Measurements from ENCODE around the gene TOM1.
"Not testable (repeated sequence)": the region's sequence is repeated elsewhere in the genome, so short reads cannot be mapped to it uniquely, and the experiment has no call there.

The TOM1 gene

GRCh38 chr22:35377735-35378134 is 78.0 kb downstream of the TOM1 start:
- no peak for DNase-seq

- DNase-seq: no peak
Measured at GRCh38 chr22:35378621-35379020, 78.9 kb downstream of the TOM1 start.

GRCh38 chr22:35379146-35379993 is 79.7 kb downstream of the TOM1 start:
- no peak for DNase-seq

GRCh38 chr22:35380013-35380412 is 80.3 kb downstream of the TOM1 start:
- DNase-seq: no peak

GRCh38 chr22:35380537-35381423 is 81.1 kb downstream of the TOM1 start, which contains the start of gene HMOX1:
TSS of gene HMOX1 (plus strand) at chr22:35381096. CDS start at chr22:35381174, 78 bp downstream.
- DNase-seq: peak; percentile 38

GRCh38 chr22:35381424-35382009 is 81.8 kb downstream of the TOM1 start:
- DNase-seq: no peak

GRCh38 chr22:35383679-35384071 is 84.0 kb downstream of the TOM1 start:
- no peak for DNase-seq

GRCh38 chr22:35384527-35384926 is 84.8 kb downstream of the TOM1 start:
- DNase-seq: no peak

- no peak for DNase-seq
Measured at GRCh38 chr22:35384975-35385588, 85.4 kb downstream of the TOM1 start.

- no peak for DNase-seq
Measured at GRCh38 chr22:35386670-35387288, 87.1 kb downstream of the TOM1 start.

GRCh38 chr22:35390933-35391332 is 91.2 kb downstream of the TOM1 start:
- no peak for DNase-seq

GRCh38 chr22:35392357-35392756 is 92.7 kb downstream of the TOM1 start:
- no peak for DNase-seq

GRCh38 chr22:35393116-35394010 is 93.7 kb downstream of the TOM1 start:
- DNase-seq: no peak

- no peak for DNase-seq
Measured at GRCh38 chr22:35394011-35394312, 94.3 kb downstream of the TOM1 start.

GRCh38 chr22:35394810-35395563 is 95.3 kb downstream of the TOM1 start:
- no peak for DNase-seq

GRCh38 chr22:35396622-35397021 is 96.9 kb downstream of the TOM1 start:
- not testable (repeated sequence) for DNase-seq

GRCh38 chr22:35397095-35397904 is 97.6 kb downstream of the TOM1 start:
- DNase-seq: no peak
